A673 (cell line): Measurements from ENCODE around the gene ARFGAP1. TPM values are rescaled to one million over a fixed set of nuclear protein-coding genes. Genes with fewer than 3 reads are reported as not detected.

Source experiments
- BruUV-seq: library from RNA; stranded (reverse); fragments of 400-500 nt; replicated peaks from 2 replicates; lab custom pipeline; 2021; lab: Mats Ljungman, UMichigan
- CTCF ChIA-PET: fragments of 300-600 bp; sonication (Branson Sonifier 250); formaldehyde crosslinking; loops from one replicate; lab custom pipeline; 2022; ENCODE audit warnings: antibody characterized with exemption; lab: Charles Lee
- POLR2A ChIA-PET: fragments of 300-600 bp; sonication (Branson Sonifier 250); formaldehyde crosslinking; loops from one replicate; lab custom pipeline; 2022; ENCODE audit warnings: antibody characterized with exemption; ENCODE audit not compliant: low non-redundant PET; lab: Charles Lee
- DNase-seq: peaks from one replicate; pipeline ENCODE4 v3.0.0-alpha.2; 2015; ENCODE audit warnings: low spot score
- H3K27ac ChIP-seq: fragments of 200-600 bp; sonication (generic); 2 replicates; pipeline ENCODE4 v1.5.1; 2016; ENCODE audit warnings: mixed run types, low read depth, mild to moderate bottlenecking, mixed read lengths, antibody characterized with exemption, low read length; ENCODE audit not compliant: poor library complexity, severe bottlenecking
- H3K27me3 ChIP-seq: fragments of 200-600 bp; sonication (generic); replicated peaks from 2 replicates; pipeline ENCODE4 v1.6.1; 2017; ENCODE audit warnings: mixed run types, low read depth, mild to moderate bottlenecking, mixed read lengths, antibody characterized with exemption, low read length; ENCODE audit not compliant: insufficient read depth, poor library complexity
- H3K36me3 ChIP-seq: fragments of 200-600 bp; sonication (generic); 2 replicates; pipeline ENCODE4 v1.6.1; 2016; ENCODE audit warnings: mixed run types, mild to moderate bottlenecking, mixed read lengths, antibody characterized with exemption, low read length; ENCODE audit not compliant: insufficient read depth, poor library complexity, severe bottlenecking
- H3K4me1 ChIP-seq: fragments of 200-600 bp; sonication (generic); 2 replicates; pipeline ENCODE4 v1.6.1; 2017; ENCODE audit warnings: mixed run types, mild to moderate bottlenecking, mixed read lengths, antibody characterized with exemption, low read length; ENCODE audit not compliant: insufficient read depth, poor library complexity, severe bottlenecking
- H3K4me3 ChIP-seq: fragments of 200-600 bp; sonication (generic); 2 replicates; pipeline ENCODE4 v1.5.1; 2016; ENCODE audit warnings: low read depth, mixed run types, mild to moderate bottlenecking, mixed read lengths, low read length; ENCODE audit not compliant: poor library complexity, severe bottlenecking
- H3K9me3 ChIP-seq: fragments of 200-600 bp; sonication (generic); 2 replicates; pipeline ENCODE4 v1.6.1; 2016; ENCODE audit warnings: mixed run types, low read depth, mild to moderate bottlenecking, mixed read lengths, antibody characterized with exemption, low read length; ENCODE audit not compliant: poor library complexity, severe bottlenecking
- CTCF ChIP-seq: fragments of 300-800, 200-600 bp; sonication (generic); conservative IDR thresholded peaks from 2 replicates; pipeline ENCODE4 v1.5.1; 2017; ENCODE audit warnings: low read depth, mild to moderate bottlenecking, antibody characterized with exemption, low read length, moderate library complexity, mixed read lengths
- EZH2 ChIP-seq: fragments of 200-600 bp; sonication (generic); IDR thresholded peaks from 2 replicates; pipeline ENCODE4 v1.6.1; 2017; ENCODE audit warnings: borderline replicate concordance, low read depth, mild to moderate bottlenecking, mixed read lengths, antibody characterized with exemption, low read length; ENCODE audit not compliant: poor library complexity, severe bottlenecking
- intact Hi-C: fragments of 100-400 bp; cut with micrococcal nuclease; formaldehyde crosslinking; loops from one replicate; pipeline ENCODE4 v1.10.0; 2022; ENCODE audit not compliant: unreplicated experiment
- total RNA-seq: library from RNA; stranded (reverse); gene quantifications from 2 replicates; pipeline ENCODE4 v1.2.3, GENCODE V29; 2021

Gene ARFGAP1
- total RNA-seq, 1 experiment from 2014 or later = 90.4 TPM

DNA sequence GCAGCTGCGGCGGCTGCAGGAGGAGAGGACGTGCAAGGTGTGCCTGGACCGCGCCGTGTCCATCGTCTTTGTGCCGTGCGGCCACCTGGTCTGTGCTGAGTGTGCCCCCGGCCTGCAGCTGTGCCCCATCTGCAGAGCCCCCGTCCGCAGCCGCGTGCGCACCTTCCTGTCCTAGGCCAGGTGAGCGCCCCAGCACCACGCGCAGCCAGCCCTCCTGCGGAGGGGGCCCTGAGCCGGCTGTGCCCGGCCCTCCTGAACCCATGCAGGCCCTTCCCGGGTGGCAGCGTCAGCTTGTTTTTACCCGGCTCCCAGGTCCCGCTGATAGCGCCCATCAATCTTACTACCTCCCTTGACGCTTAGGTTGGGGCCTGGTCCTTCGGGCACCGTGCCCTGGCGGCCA, 33.2 kb upstream of the ARFGAP1 start:
- no peak overlapping the region for H3K4me3 ChIP-seq
- H3K27ac ChIP-seq = no peak overlapping the region
- H3K27me3 ChIP-seq = no peaks in the 10 kb centered on the region
- no peak for DNase-seq
- no peaks in the 10 kb centered on the region for H3K9me3 ChIP-seq
- CTCF ChIA-PET = no interaction called here
- H3K4me1 ChIP-seq = no peaks in the 10 kb centered on the region
- intact Hi-C loops = no loop called here
- TF ChIP-seq CTCF = no peak
- TF ChIP-seq EZH2 = no peak
- POLR2A ChIA-PET = no interaction called here
- H3K36me3 ChIP-seq = no peaks in the 10 kb centered on the region
- BruUV-seq = no TSS peak

DNA sequence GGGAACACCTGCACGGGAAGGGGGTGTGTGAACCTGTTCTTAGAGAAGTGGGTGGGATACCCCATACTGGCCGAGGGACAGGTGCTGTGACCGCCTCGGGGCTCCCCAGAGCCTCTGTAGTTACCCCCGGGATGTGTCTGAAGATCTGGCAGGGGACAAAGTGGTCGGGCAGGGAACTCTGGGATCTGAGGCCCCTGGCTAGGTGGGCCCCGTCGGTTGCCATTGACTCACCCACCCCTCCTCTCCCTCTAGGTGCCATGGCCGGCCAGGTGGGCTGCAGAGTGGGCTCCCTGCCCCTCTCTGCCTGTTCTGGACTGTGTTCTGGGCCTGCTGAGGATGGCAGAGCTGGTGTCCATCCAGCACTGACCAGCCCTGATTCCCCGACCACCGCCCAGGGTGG, 32.6 kb upstream of the ARFGAP1 start:
- POLR2A ChIA-PET = no interaction called here
- no peak overlapping the region for H3K27ac ChIP-seq
- no peaks in the 10 kb centered on the region for H3K27me3 ChIP-seq
- intact Hi-C loops = no loop called here
- CTCF ChIA-PET = no interaction called here
- H3K4me3 ChIP-seq = no peak overlapping the region
- TF ChIP-seq CTCF = no peak
- TF ChIP-seq EZH2 = no peak
- H3K36me3 ChIP-seq = no peaks in the 10 kb centered on the region
- H3K4me1 ChIP-seq = no peaks in the 10 kb centered on the region
- no peaks in the 10 kb centered on the region for H3K9me3 ChIP-seq
- DNase-seq = no peak
- no TSS peak for BruUV-seq

DNA sequence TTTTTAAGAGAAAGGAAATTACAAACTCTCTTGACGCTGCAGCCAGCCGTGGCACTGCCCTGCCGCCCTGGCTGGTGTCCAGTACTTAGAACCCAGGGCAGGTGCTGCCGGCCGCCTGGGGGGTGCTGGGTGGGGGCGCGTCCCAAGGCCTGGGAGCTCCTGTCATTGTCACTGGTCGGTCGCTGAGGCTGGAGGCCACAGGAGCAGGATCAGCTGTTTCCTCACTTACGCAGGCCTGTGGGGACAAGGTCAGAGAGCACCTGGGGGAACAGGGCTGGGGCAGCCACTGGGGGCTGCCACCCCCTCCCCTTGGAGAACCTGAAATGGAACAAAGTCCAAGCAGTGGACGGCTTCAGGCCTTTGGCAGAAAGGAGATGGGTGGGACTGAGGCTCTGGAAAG, 31.3 kb upstream of the ARFGAP1 start:
- no peaks in the 10 kb centered on the region for H3K4me1 ChIP-seq
- H3K36me3 ChIP-seq = no peaks in the 10 kb centered on the region
- H3K27ac ChIP-seq = no peak overlapping the region
- no peaks in the 10 kb centered on the region for H3K9me3 ChIP-seq
- ChIA-PET POLR2A (no interaction called here), CTCF (no interaction called here)
- DNase-seq = no peak
- no peak overlapping the region for H3K4me3 ChIP-seq
- intact Hi-C loops = no loop called here
- no peaks in the 10 kb centered on the region for H3K27me3 ChIP-seq
- TF ChIP-seq CTCF (no peak), EZH2 (no peak)
- BruUV-seq = no TSS peak
